Peyer's patch (tissue), 4 donors: Measurements from ENCODE around the gene ALDH4A1.

Source experiments
- CTCF ChIP-seq, 6 experiments: fragments of 450-650 bp in 4 of 6; fragments of 200-600 bp in 2 of 6; sonication (generic) in 1 of 6; IDR thresholded peaks; one replicate each; pipeline ENCODE4 v1.5.1; 2017 to 2019; ENCODE audit warnings: antibody characterized with exemption in 6 of 6, mild to moderate bottlenecking in 3 of 6, moderate library complexity in 1 of 6
- POLR2A ChIP-seq, 2 donors: fragments of 450-650 bp; IDR thresholded peaks; one replicate each; pipeline ENCODE4 v1.5.1; 2017; ENCODE audit warnings: antibody characterized with exemption in 2 of 2, mild to moderate bottlenecking in 2 of 2, moderate library complexity in 2 of 2

GRCh38 chr1:18859560-18859959, 42.8 kb downstream of the ALDH4A1 start, which contains the start of gene TAS1R2:
- no peak for TF ChIP-seq POLR2A (IDR thresholded peaks at IDR 0.05)
- no peak for TF ChIP-seq CTCF (IDR thresholded peaks at IDR 0.05)
